ENCODE measurements around the gene OGDH. TPM values are rescaled to one million over a fixed set of nuclear protein-coding genes. Genes with fewer than 3 reads are reported as not detected.

Gene OGDH
- total RNA-seq, 1 donor from 2014 or later: 45.0 TPM

DNA sequence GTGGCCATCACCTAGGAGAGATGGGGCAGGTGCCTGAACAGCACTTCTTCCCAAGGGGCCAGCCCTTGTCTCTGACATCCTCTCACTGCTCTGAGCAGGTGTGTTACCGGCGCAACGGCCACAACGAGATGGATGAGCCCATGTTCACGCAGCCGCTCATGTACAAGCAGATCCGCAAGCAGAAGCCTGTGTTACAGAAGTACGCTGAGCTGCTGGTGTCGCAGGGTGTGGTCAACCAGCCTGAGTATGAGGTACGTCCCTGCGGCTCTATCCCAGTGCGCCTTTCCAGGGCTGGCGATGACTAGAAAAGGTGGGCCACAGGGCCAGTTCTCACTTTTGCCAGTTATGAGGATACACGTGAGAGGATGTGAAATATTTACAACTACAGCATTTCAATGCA lies 87.9 kb downstream of the OGDH start:
- Histone ChIP-seq H3K36me3 (ENCODE audit: control insufficient read depth, insufficient read depth, low read length) (peaks cover 37% of the 10 kb centered on the region), H3K27me3 (ENCODE audit: control insufficient read depth, insufficient read depth, low read length) (no peaks in the 10 kb centered on the region), H3K4me3 (ENCODE audit: low read depth, low read length) (no peak overlapping the region)
- FAIRE-seq (peak; percentile 52), DNase-seq (ENCODE audit: low read depth) (no peak)
- TF ChIP-seq, protein P1, sequence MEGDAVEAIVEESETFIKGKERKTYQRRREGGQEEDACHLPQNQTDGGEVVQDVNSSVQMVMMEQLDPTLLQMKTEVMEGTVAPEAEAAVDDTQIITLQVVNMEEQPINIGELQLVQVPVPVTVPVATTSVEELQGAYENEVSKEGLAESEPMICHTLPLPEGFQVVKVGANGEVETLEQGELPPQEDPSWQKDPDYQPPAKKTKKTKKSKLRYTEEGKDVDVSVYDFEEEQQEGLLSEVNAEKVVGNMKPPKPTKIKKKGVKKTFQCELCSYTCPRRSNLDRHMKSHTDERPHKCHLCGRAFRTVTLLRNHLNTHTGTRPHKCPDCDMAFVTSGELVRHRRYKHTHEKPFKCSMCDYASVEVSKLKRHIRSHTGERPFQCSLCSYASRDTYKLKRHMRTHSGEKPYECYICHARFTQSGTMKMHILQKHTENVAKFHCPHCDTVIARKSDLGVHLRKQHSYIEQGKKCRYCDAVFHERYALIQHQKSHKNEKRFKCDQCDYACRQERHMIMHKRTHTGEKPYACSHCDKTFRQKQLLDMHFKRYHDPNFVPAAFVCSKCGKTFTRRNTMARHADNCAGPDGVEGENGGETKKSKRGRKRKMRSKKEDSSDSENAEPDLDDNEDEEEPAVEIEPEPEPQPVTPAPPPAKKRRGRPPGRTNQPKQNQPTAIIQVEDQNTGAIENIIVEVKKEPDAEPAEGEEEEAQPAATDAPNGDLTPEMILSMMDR (IDR thresholded peaks at IDR 0.05; ENCODE audit: insufficient read depth, low read length, severe bottlenecking): no peak

DNA sequence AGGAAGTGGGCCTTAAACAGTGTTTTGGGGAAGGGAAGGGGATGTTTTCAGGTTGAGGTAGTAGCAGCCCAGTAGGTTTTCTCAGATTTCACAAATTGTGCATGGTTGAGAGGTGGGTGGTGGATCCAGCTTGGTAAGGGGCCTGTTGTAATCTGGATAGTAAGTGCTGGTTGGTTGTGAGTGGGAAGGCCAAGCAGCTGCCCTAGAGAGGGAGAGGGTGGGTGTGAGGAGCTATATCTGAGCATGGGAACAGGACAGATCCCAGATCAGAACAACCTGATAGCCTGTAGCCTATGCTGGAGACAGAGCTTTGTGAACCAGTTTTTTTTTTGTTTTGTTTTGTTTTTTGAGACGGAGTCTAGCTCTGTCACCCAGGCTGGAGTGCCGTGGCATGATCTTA lies 88.3 kb downstream of the OGDH start:
- Histone ChIP-seq H3K27me3 (ENCODE audit: control insufficient read depth, insufficient read depth, low read length) (no peaks in the 10 kb centered on the region), H3K36me3 (ENCODE audit: control insufficient read depth, insufficient read depth, low read length) (peaks cover 38% of the 10 kb centered on the region), H3K4me3 (ENCODE audit: low read depth, low read length) (no peak overlapping the region)
- DNase-seq (ENCODE audit: low read depth) (no peak), FAIRE-seq (no peak)
- TF ChIP-seq, protein P1 (IDR thresholded peaks at IDR 0.05; ENCODE audit: insufficient read depth, low read length, severe bottlenecking): no peak

DNA sequence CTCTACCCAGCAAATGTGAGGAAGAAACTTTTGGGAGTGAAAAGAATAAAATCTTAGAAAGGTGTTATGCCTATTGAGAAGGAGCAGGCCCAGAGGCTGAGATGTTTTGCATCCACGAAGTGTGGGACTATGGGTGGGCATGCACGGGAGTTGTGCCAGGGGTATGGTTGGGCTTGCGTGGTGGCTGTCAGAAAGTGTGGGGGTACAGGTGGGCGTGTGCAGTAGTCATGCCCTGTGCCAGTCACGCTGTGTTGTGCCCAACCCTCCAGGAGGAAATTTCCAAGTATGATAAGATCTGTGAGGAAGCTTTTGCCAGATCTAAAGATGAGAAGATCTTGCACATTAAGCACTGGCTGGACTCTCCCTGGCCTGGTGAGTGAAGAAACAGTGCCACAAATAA lies 89.3 kb downstream of the OGDH start:
- no peaks in the 10 kb centered on the region for H3K27me3 ChIP-seq (ENCODE audit: control insufficient read depth, insufficient read depth, low read length)
- no peak overlapping the region for H3K4me3 ChIP-seq (ENCODE audit: low read depth, low read length)
- TF ChIP-seq, protein P1 (IDR thresholded peaks at IDR 0.05; ENCODE audit: insufficient read depth, low read length, severe bottlenecking): no peak
- DNase-seq (ENCODE audit: low read depth): no peak
- H3K36me3 ChIP-seq (ENCODE audit: control insufficient read depth, insufficient read depth, low read length): peaks cover 36% of the 10 kb centered on the region
- peak; percentile 88 for FAIRE-seq

DNA sequence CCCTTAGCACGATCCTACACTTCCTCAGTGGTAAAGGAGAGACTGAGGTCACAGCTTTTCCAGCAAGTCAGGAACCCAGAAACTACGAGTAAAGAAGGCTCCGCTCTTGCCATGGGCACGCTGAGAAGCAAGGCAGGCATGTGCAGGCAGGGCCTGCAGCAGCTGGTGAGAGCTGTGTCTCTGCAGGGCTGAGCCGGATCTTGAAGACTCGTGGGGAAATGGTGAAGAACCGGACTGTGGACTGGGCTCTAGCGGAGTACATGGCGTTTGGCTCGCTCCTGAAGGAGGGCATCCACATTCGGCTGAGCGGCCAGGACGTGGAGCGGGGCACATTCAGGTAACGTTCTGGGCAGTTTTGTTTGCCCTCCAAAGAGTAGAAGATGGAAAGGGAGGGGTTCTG lies 90.3 kb downstream of the OGDH start:
- Histone ChIP-seq H3K27me3 (ENCODE audit: control insufficient read depth, insufficient read depth, low read length) (no peaks in the 10 kb centered on the region), H3K36me3 (ENCODE audit: control insufficient read depth, insufficient read depth, low read length) (peaks cover 40% of the 10 kb centered on the region), H3K4me3 (ENCODE audit: low read depth, low read length) (no peak overlapping the region)
- TF ChIP-seq, protein P1 (IDR thresholded peaks at IDR 0.05; ENCODE audit: insufficient read depth, low read length, severe bottlenecking): no peak
- FAIRE-seq (no peak), DNase-seq (ENCODE audit: low read depth) (no peak)

DNA sequence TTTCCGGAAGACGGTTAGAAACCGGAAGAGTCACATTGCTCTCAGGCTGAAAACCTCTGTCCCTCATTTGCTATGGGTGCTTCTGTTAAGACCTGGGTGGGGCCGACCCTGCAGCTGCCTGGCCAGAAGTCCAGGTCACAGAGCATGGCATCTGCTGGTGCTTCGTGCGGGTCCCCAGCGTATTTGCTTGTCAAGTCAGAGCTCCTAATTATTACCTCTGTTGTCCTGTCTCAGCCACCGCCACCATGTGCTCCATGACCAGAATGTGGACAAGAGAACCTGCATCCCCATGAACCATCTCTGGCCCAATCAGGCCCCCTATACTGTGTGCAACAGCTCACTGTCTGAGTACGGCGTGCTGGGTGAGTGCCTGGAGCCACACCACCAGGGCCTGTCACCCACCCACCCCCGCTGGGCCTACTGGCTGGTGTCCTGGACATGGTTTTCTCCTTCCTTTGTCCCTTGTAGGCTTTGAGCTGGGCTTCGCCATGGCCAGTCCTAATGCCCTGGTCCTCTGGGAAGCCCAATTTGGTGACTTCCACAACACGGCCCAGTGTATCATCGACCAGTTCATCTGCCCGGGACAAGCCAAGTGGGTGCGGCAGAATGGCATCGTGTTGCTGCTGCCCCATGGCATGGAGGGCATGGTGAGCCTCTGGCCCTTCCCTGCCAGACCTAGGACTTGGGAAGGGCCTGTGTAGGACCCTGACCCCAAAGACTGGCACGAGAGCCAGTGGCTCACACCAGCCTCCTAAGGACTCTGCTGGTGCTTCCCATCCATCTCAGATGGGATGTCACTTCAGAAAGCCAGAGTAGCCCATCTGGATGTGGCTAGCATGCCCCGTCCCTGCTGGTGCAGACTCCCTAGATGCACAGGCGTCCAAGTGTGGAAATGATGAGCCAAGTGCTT lies 91.0 kb downstream of the OGDH start:
- H3K27me3 ChIP-seq (ENCODE audit: control insufficient read depth, insufficient read depth, low read length): no peaks in the 10 kb centered on the region
- no peak overlapping the region for H3K4me3 ChIP-seq (ENCODE audit: low read depth, low read length)
- TF ChIP-seq, protein P1 (IDR thresholded peaks at IDR 0.05; ENCODE audit: insufficient read depth, low read length, severe bottlenecking): no peak
- FAIRE-seq (peak; percentile 43), DNase-seq (ENCODE audit: low read depth) (no peak)
- peaks cover 43% of the 10 kb centered on the region for H3K36me3 ChIP-seq (ENCODE audit: control insufficient read depth, insufficient read depth, low read length)

Measured in bronchial epithelial cell (primary cell).